K562 (cell line): Measurements from ENCODE around the gene TRAF1. TPM values are rescaled to one million over a fixed set of nuclear protein-coding genes. Genes with fewer than 3 reads are reported as not detected.

Experiments used
- ATAC-seq: fragments of 200-7000 bp; cut with Tn5 transposase; 3 replicates; pipeline ENCODE4 v1.9.1; 2020; ENCODE audit warnings: moderate library complexity
- BruUV-seq: library from RNA; stranded (reverse); fragments of 400-500 nt; replicated peaks from 2 replicates; lab custom pipeline; 2021; lab: Mats Ljungman, UMichigan
- CTCF ChIA-PET: fragments of 300-600 bp; formaldehyde crosslinking; extraction: SDS; loops from one replicate; lab custom pipeline; 2021; ENCODE audit warnings: low intra/inter-chr PET ratio; lab: Yijun Ruan, JAX
- POLR2A ChIA-PET: fragments of 300-600, 350-650 bp; sonication (Branson Sonifier 250); formaldehyde crosslinking; extraction: SDS; loops from one replicate; lab custom pipeline; 2021; ENCODE audit warnings: antibody characterized with exemption, inconsistent platforms; lab: Yijun Ruan, JAX
- DNase-seq, 4 experiments: peaks; one replicate each; pipeline versions ENCODE4 v3.0.0 to v3.0.0-alpha.2; 2011 to 2018; ENCODE audit warnings: low spot score in 3 of 4, mixed read lengths in 3 of 4; ENCODE audit errors: extremely low read depth in 1 of 4
- FAIRE-seq: peaks from 2 replicates; lab custom pipeline; 2011; peaks lifted over from hg19 to GRCh38; lab: Jason Lieb, UNC
- H2AFZ ChIP-seq: 2 replicates; pipeline ENCODE4 v1.6.0; 2011; ENCODE audit warnings: low read depth, low read length, control low read depth, inconsistent platforms
- H3K27ac ChIP-seq: fragments of 200-600 bp; 3 replicates; pipeline ENCODE4 v1.8.0; 2011; ENCODE audit warnings: low read depth, mild to moderate bottlenecking, control low read depth, inconsistent platforms, low read length, moderate library complexity, mixed read lengths; ENCODE audit errors: extremely low read depth
- H3K27me3 ChIP-seq, 2 experiments: fragments of 300-600 bp in 1 of 2; 2 replicates in 1 of 2; 3 replicates in 1 of 2; pipeline versions ENCODE4 v1.6.0 to v1.8.0; 2011; ENCODE audit warnings: inconsistent platforms in 2 of 2, low read length in 2 of 2, mild to moderate bottlenecking in 1 of 2, mixed read lengths in 1 of 2, moderate library complexity in 1 of 2; ENCODE audit not compliant: control insufficient read depth in 2 of 2, insufficient read depth in 2 of 2
- H3K36me3 ChIP-seq: fragments of 300-600 bp; 3 replicates; pipeline ENCODE4 v1.8.0; 2011; ENCODE audit warnings: mild to moderate bottlenecking, low read length, inconsistent platforms; ENCODE audit not compliant: control insufficient read depth, insufficient read depth
- H3K4me1 ChIP-seq, 2 experiments: fragments of 200-600 bp in 1 of 2; replicated peaks in 1 of 2; 2 replicates in 1 of 2; 3 replicates in 1 of 2; pipeline versions ENCODE4 v1.5.1 to v1.8.0; 2011; ENCODE audit warnings: inconsistent platforms in 2 of 2, low read length in 2 of 2, mild to moderate bottlenecking in 1 of 2, mixed read lengths in 1 of 2, moderate library complexity in 1 of 2; ENCODE audit not compliant: control insufficient read depth in 2 of 2, insufficient read depth in 2 of 2
- H3K4me2 ChIP-seq: 2 replicates; pipeline ENCODE4 v1.6.1; 2011; ENCODE audit warnings: low read length, control low read depth, inconsistent platforms, mixed read lengths; ENCODE audit not compliant: insufficient read depth
- H3K4me3 ChIP-seq: fragments of 200-600 bp; sonication (generic), shearing (Covaris generic); 2 replicates; pipeline ENCODE4 v1.5.1; 2016; ENCODE audit warnings: control low read depth, inconsistent platforms
- H3K79me2 ChIP-seq: fragments of 200-600 bp; 3 replicates; pipeline ENCODE4 v1.8.0; 2011; ENCODE audit warnings: low read length, inconsistent platforms; ENCODE audit not compliant: control insufficient read depth, insufficient read depth
- H3K9ac ChIP-seq, 2 experiments: 2 replicates each; pipeline versions ENCODE4 v1.6.0 to v1.6.1; 2011; ENCODE audit warnings: low read depth in 2 of 2, low read length in 2 of 2, control low read depth in 1 of 2, inconsistent platforms in 1 of 2, mild to moderate bottlenecking in 1 of 2, mixed read lengths in 1 of 2; ENCODE audit not compliant: insufficient read depth in 1 of 2
- H3K9me1 ChIP-seq: one replicate; pipeline ENCODE4 v1.6.0; 2011; ENCODE audit warnings: inconsistent platforms, mild to moderate bottlenecking, low read length, moderate library complexity; ENCODE audit not compliant: control insufficient read depth, insufficient read depth
- H3K9me3 ChIP-seq: replicated peaks from 2 replicates; pipeline ENCODE4 v1.5.1; 2011; ENCODE audit warnings: low read depth, low read length, inconsistent platforms; ENCODE audit not compliant: control insufficient read depth, insufficient read depth
- H4K20me1 ChIP-seq: replicated peaks from 2 replicates; pipeline ENCODE4 v1.6.1; 2011; ENCODE audit warnings: low read length, inconsistent platforms, mixed read lengths; ENCODE audit not compliant: control insufficient read depth, insufficient read depth
- BCOR ChIP-seq: fragments of 450-650 bp; IDR thresholded peaks from 2 replicates; pipeline ENCODE4 v1.6.1; 2016
- CREM ChIP-seq: IDR thresholded peaks from 2 replicates; pipeline ENCODE4 v1.6.1; 2014; ENCODE audit warnings: antibody characterized with exemption, low read depth
- FOXA1 ChIP-seq: fragments of 450-650 bp; IDR thresholded peaks from 2 replicates; pipeline ENCODE4 v1.6.1; 2016; ENCODE audit warnings: mild to moderate bottlenecking, borderline replicate concordance
- HMBOX1 ChIP-seq: sonication (generic); IDR thresholded peaks from 2 replicates; pipeline ENCODE4 v1.6.1; 2016
- HNRNPK ChIP-seq: fragments of 200-400 bp; formaldehyde crosslinking; IDR thresholded peaks from one replicate; pipeline ENCODE4 v1.6.1; 2018; ENCODE audit warnings: mild to moderate bottlenecking, low read depth, low read length; ENCODE audit not compliant: poor library complexity, severe bottlenecking
- KDM1A ChIP-seq, 2 experiments: fragments of 450-650 bp; IDR thresholded peaks; 2 replicates each; pipeline ENCODE4 v1.6.1; 2016; ENCODE audit warnings: mild to moderate bottlenecking in 2 of 2
- NCOA6 ChIP-seq: fragments of 450-650 bp; IDR thresholded peaks from 2 replicates; pipeline ENCODE4 v1.6.1; 2017; ENCODE audit warnings: mild to moderate bottlenecking
- SETDB1 ChIP-seq: IDR thresholded peaks from one replicate; pipeline ENCODE4 v1.6.1; 2012; ENCODE audit warnings: low read length, control low read depth, inconsistent platforms
- SRF ChIP-seq, 2 experiments: fragments of 250-450, 450-650 bp in 1 of 2; sonication (Bioruptor Pico) in 1 of 2; sonication (generic) in 1 of 2; formaldehyde crosslinking; IDR thresholded peaks; 2 replicates each; pipeline versions ENCODE4 v1.5.0 to v1.5.1; 2020 to 2022; ENCODE audit warnings: mild to moderate bottlenecking in 1 of 2, missing genetic modification reagents in 1 of 2
- STAG1 ChIP-seq: sonication (generic); formaldehyde crosslinking; IDR thresholded peaks from 2 replicates; pipeline ENCODE4 v1.5.0; 2020; ENCODE audit warnings: missing genetic modification reagents, borderline replicate concordance
- ZFP36 ChIP-seq: fragments of 150-350 bp; IDR thresholded peaks from 2 replicates; pipeline ENCODE4 v1.6.1; 2018; ENCODE audit warnings: low read length, low read depth; ENCODE audit not compliant: partially characterized antibody
- ZNF436 ChIP-seq: fragments of 250-450, 450-650 bp; sonication (Bioruptor Pico); formaldehyde crosslinking; IDR thresholded peaks from 2 replicates; pipeline ENCODE4 v1.7.0; 2020; ENCODE audit warnings: mild to moderate bottlenecking
- ZNF75A ChIP-seq: fragments of 450-650 bp; formaldehyde crosslinking; IDR thresholded peaks from 2 replicates; pipeline ENCODE4 v1.4.0; 2020; ENCODE audit warnings: mild to moderate bottlenecking
- WGBS: fragments of 100-300 bp; shearing (Covaris generic); methylation state at CpG from one replicate; pipeline ENCODE4 v1.1.6; 2016; ENCODE audit warnings: low coverage, mixed read lengths; ENCODE audit not compliant: insufficient coverage; ENCODE audit errors: missing lambda C conversion rate; 5-methylcytosine and 5-hydroxymethylcytosine counted together
- in situ Hi-C: fragments of 300-500 bp; cut with MboI; formaldehyde crosslinking; loops from 4 replicates; pipeline ENCODE4 v1.15.0; 2018; ENCODE audit warnings: inconsistent platforms, mixed read lengths
- intact Hi-C: fragments of 100-400 bp; cut with micrococcal nuclease; formaldehyde crosslinking; loops from 2 replicates; pipeline ENCODE4 v1.14.2; 2022
- polyA plus RNA-seq, 8 experiments: library from polyadenylated mRNA; depleted of rRNA in 4 of 8; stranded (reverse) in 5 of 8; unstranded in 3 of 8; fragments of >200 nt; fragmentation: Nextera tagmentation in 2 of 8; fragmentation: Illumina TruSeq in 1 of 8; extraction: Ambion mirVana in 2 of 8; extraction: Trizol in 1 of 8; gene quantifications; 2 replicates each; pipeline versions ENCODE4 v1.2.1 to v1.2.3, GENCODE V29; 2011 to 2014; ENCODE audit warnings: inconsistent platforms in 1 of 8, missing spikeins in 1 of 8
- total RNA-seq, 7 experiments: library from RNA; depleted of rRNA in 6 of 7; stranded (reverse); fragments of >200 nt in 6 of 7; fragmentation: Illumina TruSeq in 2 of 7; extraction: Trizol in 2 of 7; gene quantifications; 2 replicates each; pipeline versions ENCODE4 v1.2.1 to v1.2.3, GENCODE V29; 2011 to 2021; ENCODE audit warnings: low replicate concordance in 1 of 7
- TF ChIP-seq, protein P1 (sequence below): IDR thresholded peaks from 3 replicates; pipeline ENCODE4 v1.6.1; 2011; ENCODE audit warnings: borderline replicate concordance, mild to moderate bottlenecking, moderate library complexity; ENCODE audit not compliant: insufficient read length; ENCODE audit errors: extremely low read depth

The TRAF1 gene
- total and polyA plus RNA-seq, 9 of the 15 experiments (the other 6 are each of a cell fraction or from before 2014, with no cell fraction given): 0.01 to 1.1 (median 0.04) TPM; not detected in 2

GRCh38 chr9:120918931-120919842 lies 7.4 kb downstream of the TRAF1 start:
- ChIA-PET CTCF (no interaction called here), POLR2A (interaction anchor here (1.0 to 1.2 kb wide), 4 partner anchors 9 to 145 kb away, joined by 3 to 5 read pairs (median 3); no protein-coding TSS in a partner anchor)
- no TSS peak for BruUV-seq
- no peaks in the 10 kb centered on the region for H3K9me3 ChIP-seq
- peak overlapping the region; percentile 35 for H2AFZ ChIP-seq
- 52% methylated on average over 17 of the region's 20 CpGs for WGBS
- H4K20me1 ChIP-seq: no peaks in the 10 kb centered on the region
- H3K27me3 ChIP-seq: no peaks in the 10 kb centered on the region
- 0 out of 2 replicates have a peak overlapping the region, but pooled peaks have one; percentile 2 for H3K4me2 ChIP-seq
- no peak overlapping the region for H3K27ac ChIP-seq
- no peaks in the 10 kb centered on the region for H3K36me3 ChIP-seq
- DNase-seq (no peak), FAIRE-seq (no peak), ATAC-seq (peak; percentile 5)
- intact Hi-C loops: no loop called here
- peaks cover 14 to 31% of the 10 kb centered on the region in 2 experiments; a peak in 4 of 5 replicates for H3K4me1 ChIP-seq
- H3K9me1 ChIP-seq: no peaks in the 10 kb centered on the region
- peak overlapping the region in 1 of 2 experiments; percentile 68; a peak in 1 of 4 replicates for H3K9ac ChIP-seq
- H3K4me3 ChIP-seq: no peak overlapping the region
- in situ Hi-C loops: no loop called here
- no peaks in the 10 kb centered on the region for H3K79me2 ChIP-seq
- no peak for TF ChIP-seq SETDB1
- TF ChIP-seq ZFP36: peak; percentile 97
- TF ChIP-seq HNRNPK: no peak
- TF ChIP-seq, protein P1, sequence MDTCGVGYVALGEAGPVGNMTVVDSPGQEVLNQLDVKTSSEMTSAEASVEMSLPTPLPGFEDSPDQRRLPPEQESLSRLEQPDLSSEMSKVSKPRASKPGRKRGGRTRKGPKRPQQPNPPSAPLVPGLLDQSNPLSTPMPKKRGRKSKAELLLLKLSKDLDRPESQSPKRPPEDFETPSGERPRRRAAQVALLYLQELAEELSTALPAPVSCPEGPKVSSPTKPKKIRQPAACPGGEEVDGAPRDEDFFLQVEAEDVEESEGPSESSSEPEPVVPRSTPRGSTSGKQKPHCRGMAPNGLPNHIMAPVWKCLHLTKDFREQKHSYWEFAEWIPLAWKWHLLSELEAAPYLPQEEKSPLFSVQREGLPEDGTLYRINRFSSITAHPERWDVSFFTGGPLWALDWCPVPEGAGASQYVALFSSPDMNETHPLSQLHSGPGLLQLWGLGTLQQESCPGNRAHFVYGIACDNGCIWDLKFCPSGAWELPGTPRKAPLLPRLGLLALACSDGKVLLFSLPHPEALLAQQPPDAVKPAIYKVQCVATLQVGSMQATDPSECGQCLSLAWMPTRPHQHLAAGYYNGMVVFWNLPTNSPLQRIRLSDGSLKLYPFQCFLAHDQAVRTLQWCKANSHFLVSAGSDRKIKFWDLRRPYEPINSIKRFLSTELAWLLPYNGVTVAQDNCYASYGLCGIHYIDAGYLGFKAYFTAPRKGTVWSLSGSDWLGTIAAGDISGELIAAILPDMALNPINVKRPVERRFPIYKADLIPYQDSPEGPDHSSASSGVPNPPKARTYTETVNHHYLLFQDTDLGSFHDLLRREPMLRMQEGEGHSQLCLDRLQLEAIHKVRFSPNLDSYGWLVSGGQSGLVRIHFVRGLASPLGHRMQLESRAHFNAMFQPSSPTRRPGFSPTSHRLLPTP: peak; percentile 37
- TF ChIP-seq KDM1A (IDR thresholded peaks at IDR 0.05): 0 out of 4 replicates have a peak, but pooled peaks have one; percentile 31 to 37
- peak; percentile 54; the same call in 1 of the 2 replicates for TF ChIP-seq ZNF436
- TF ChIP-seq SRF (CRISPR knock-in tag; IDR thresholded peaks at IDR 0.05): no peak
- TF ChIP-seq CREM: no peak
- no peak for TF ChIP-seq STAG1 (CRISPR knock-in tag)
- no peak for TF ChIP-seq HMBOX1
- peak; percentile 59 for TF ChIP-seq BCOR
- TF ChIP-seq ZNF75A (CRISPR knock-in tag): no peak
- no peak for TF ChIP-seq FOXA1
- TF ChIP-seq NCOA6: no peak
